Vagina (tissue), 2 donors: ENCODE results near the gene MALRD1.

ENCODE experiments used
- POLR2AphosphoS5 ChIP-seq, 2 donors: sonication (generic); formaldehyde crosslinking; IDR thresholded peaks; one replicate each; pipeline ENCODE4 v1.9.0; 2017; ENCODE audit warnings: antibody characterized with exemption in 2 of 2, mild to moderate bottlenecking in 2 of 2, low read depth in 1 of 2; ENCODE audit not compliant: insufficient read depth in 1 of 2
- TF ChIP-seq, protein P1 (sequence below), 3 experiments: fragments of 450-650 bp in 2 of 3; fragments of 200-600 bp in 1 of 3; sonication (generic) in 1 of 3; IDR thresholded peaks; one replicate each; pipeline ENCODE4 v1.5.1; 2017 to 2019; ENCODE audit warnings: antibody characterized with exemption in 3 of 3, mild to moderate bottlenecking in 2 of 3, moderate library complexity in 2 of 3

DNA sequence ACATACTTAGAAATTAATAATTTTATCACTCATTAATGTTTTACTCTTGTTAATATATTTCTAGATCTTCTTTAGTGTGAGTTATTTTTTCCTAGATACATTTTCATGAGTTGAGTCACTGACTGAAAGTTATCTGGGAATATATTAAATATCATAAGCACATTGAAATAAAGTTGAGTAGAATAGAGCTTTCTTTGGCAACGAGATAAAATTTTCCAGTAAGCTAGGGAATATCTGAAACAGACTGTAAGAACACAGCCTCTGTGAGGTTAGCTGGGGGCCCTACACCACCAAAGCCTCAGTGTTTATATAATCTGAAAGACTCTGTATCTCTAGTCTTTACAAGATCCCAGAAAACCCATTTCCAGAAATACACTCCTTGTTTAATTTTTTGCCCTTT, 419.8 kb downstream of the MALRD1 start:
- TF ChIP-seq, protein P1, sequence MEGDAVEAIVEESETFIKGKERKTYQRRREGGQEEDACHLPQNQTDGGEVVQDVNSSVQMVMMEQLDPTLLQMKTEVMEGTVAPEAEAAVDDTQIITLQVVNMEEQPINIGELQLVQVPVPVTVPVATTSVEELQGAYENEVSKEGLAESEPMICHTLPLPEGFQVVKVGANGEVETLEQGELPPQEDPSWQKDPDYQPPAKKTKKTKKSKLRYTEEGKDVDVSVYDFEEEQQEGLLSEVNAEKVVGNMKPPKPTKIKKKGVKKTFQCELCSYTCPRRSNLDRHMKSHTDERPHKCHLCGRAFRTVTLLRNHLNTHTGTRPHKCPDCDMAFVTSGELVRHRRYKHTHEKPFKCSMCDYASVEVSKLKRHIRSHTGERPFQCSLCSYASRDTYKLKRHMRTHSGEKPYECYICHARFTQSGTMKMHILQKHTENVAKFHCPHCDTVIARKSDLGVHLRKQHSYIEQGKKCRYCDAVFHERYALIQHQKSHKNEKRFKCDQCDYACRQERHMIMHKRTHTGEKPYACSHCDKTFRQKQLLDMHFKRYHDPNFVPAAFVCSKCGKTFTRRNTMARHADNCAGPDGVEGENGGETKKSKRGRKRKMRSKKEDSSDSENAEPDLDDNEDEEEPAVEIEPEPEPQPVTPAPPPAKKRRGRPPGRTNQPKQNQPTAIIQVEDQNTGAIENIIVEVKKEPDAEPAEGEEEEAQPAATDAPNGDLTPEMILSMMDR (IDR thresholded peaks at IDR 0.05), result no peak
- TF ChIP-seq POLR2AphosphoS5 (IDR thresholded peaks at IDR 0.05; ENCODE audit: insufficient read depth in 1 of 2, low read depth in 1 of 2), result no peak
